Stimulated activated CD4-positive, alpha-beta T cell treated with anti-CD3 and anti-CD28 coated beads, Interleukin-12 subunit alpha, Interleukin-12 subunit beta, amount 100 ng/mL, for 24 hours (primary cell): ENCODE results near the gene ADAMTS2.
"Not testable (repeated sequence)": the region's sequence is repeated elsewhere in the genome, so short reads cannot be mapped to it uniquely, and the experiment has no call there.

ENCODE experiments used
- DNase-seq, 2 experiments: peaks; one replicate each; pipeline ENCODE4 v3.0.0-alpha.2; 2020; ENCODE audit warnings: low read depth in 2 of 2

The ADAMTS2 gene

DNA sequence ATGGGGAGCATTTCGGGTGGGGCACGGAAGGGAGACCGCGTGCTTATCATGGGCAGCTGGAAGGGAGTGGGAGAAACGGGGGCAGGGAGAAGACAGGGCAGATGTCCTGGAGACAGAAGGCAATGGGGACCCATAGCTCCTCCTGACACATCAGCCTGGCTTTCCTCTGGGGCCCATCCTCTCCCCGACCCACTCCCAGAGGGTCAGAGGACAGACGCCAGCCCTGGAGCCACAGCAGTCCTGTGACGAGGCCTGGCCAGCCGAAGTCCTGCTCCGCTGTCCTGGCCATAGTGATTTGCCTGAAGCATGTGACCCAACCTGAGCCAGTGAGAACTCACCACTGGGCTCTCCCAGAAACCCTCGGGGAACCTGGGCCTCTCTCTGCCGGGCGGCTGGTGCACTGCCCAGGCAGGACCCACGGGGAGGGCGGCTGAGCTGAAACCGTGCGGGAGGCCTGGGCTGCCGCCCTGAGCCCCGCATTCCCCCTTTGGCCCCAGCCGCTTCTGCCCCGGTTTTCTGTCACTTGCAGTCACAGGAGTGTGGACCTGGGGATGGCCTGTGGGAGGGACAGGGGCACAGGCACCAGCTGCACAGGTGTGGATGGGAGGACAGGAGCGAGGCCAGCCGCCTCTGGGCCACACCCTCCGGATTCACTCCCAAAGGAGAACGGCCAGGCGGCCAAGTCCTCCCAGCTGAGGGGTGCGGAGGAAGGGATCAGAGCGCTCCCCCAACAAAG, 19.8 kb downstream of the ADAMTS2 start:
- DNase-seq = no peak

DNA sequence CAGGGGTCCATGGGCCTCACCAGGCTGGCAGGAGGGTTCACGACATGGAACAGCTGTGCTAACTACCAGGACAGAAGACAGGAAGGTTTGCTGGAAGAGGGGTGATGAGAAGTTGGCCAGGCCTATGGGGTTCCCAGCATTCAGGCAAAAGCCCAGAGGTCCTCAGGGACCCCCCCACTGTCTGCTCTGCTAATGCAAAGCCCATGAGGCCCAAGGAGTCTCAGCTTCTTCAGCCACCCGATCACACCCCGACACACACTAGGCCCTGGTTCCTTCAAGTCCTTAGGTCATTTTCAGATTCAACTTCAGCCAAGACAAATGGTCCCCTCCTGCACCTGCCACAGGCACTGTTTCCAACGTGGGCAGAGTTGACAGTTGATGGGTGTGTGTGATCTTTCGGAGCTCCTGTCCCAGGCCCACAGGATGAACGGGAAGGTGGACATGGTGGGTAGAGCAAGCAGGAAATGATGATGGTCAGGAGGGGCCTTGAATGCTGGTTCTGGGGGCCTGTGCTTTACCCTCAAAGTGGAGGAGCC, 20.4 kb downstream of the ADAMTS2 start:
- no peak for DNase-seq

DNA sequence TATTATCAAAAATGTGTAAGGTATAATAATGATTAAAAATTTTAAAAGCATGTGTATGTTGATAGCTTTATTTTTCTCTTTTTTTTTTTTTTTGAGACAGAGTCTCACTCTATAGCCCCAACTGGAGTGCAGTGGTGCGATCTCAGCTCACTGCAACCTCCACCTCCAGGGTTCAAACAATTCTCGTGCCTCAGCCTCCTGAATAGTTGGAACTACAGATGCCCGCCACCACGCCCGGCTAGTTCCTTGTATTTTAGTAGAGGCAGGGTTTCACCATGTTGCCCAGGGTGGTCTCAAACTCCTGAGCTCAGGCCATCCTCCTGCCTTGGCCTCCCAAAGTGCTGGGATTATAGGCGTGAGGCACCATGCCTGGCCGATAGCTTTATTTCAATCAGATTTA, 20.9 kb downstream of the ADAMTS2 start:
- DNase-seq = not testable (repeated sequence)

DNA sequence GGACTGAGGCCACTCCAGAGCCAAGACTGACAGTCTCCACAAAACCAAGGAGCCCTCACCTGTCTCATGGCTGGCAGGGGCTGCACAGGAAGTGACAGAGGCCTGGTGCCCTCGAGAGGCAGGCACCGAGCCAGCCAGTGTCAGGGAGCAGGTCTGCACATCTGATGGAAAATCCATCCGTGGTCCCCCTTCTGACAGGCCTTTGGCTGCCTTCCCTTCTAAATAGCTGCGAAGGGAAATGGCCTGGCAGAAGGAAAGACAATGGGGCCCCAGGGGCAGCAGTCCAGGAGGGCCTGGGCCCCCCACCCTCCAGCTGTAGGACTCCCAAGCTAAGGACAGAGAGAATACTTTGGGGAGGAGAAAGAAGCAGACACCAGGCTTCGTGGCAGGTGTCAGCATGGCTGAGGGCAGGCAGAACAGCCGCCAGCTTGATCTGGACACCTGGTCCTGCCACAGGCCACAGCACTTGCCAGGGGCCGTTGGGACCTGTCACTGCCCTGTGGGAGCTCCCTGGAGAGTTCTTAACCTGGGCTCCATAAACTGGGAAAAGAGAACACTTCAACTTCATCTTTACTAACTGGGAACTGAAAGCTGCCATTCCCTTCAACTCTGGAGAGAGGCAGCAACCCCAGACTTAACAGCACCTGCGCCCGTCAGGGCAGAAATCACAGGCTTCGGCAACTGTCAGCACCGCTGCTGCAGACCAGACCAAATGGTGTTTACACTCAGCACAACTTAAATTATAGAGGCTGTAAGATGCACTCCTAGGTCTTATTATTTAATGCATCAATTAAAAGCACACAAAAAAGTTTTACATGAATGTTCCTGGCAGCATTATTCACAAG, 22.0 kb downstream of the ADAMTS2 start:
- no peak for DNase-seq

DNA sequence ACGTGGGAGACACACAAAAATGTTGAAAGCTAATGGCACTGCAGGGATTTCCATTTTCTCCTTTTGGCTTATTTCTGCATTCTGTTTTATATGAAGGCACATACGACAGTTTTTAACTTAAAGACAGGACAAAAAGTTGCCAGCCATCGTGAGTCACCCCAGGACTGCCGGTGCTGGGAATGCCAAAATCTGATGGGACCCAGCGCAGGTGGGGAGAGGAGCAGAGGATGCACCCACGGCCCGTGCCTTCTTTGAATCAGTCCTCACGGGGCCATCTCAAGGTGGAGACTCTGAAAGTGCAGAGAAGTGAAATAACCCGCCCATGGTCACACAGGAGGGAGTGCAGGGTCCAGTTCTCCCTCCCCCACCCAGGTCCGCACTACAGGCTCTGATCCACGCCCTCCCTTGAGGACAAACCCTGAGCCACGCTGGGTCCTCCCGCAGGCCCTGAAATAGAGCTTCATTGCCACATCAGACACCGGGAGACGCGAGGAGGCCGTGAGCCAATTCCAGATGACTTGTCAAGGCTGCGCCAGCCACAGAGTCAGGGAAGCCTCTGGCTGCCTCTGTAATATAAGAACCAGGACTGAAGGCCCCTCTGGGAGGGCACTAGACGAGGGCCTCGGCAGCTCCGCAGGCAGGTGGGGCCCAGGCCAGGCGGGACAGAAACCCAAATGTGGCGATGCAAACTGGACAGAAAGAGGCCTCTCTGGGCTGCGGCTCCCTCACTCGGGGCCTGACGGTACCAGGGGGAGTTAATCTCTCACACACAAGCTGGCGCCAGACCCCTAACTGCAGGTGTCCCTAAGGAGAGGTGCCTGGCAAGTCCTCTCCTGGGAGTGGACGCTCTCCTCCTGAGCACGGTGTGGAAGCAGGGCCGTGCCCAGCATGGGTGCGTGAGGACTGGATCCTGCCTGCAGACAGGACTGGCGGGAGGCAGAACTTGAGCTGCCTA, 22.9 kb downstream of the ADAMTS2 start:
- DNase-seq = no peak

DNA sequence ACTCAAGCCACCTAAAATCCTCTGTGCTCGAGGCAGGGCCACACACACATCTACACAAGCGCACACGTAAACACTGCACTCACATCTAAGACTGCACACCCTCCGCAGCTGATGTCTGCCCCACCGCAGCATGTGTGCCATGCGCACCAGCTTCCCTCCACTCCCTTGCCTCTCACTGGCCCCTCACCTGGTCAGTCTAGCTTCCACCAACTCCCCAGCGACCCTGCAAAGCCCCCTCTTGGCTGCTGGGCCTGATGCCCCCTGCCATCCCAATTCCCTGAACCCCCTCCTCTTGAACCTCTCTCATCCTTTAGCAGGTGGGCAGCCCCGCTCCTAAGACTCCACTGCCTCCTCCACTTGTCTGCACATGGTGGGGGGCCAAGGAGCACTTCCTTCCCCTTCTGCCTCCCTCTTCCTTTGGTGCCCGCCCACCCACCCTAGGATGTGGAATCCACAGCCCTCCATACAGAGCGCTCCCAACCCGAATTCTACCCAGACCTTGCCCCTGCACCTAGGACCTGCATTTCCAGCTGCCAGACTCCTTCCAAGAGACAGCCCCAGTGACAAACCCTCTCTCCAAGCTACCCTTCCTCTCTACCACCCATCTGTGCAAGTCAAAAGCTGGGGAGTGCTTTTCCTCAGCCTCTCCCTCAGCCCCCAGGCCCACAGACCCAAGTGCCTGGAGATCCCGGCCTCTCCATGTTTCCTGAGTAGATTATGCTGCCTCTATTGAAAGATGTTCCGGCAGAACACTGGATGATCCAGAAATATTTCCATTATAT, 23.9 kb downstream of the ADAMTS2 start:
- no peak for DNase-seq

DNA sequence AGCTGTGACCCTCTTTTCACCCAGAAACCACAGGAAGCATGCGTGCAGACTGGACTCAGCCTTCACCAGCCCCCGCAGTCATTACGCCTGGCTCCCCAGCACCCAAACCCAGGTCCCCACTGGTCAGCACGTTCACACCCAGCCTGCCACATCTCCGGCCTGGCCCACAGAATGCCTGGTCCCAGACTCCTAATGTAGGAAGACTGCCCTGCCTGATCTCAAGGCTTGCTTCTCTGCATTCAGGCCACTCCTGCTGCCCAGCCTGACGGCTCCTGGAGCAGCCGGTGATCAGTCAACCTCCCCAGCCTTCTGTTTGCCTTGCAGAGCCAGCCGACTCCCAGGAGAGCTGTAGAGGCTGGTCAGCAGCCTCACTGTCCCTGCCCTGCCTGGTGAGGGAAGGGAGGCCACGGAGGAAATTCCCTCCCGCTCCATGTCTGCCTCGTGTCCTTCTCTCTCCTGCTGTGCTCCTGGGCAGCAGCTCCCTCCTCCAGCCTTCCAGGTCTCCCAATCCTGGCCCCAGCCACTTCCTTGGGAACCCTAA, 25.4 kb downstream of the ADAMTS2 start:
- no peak for DNase-seq

DNA sequence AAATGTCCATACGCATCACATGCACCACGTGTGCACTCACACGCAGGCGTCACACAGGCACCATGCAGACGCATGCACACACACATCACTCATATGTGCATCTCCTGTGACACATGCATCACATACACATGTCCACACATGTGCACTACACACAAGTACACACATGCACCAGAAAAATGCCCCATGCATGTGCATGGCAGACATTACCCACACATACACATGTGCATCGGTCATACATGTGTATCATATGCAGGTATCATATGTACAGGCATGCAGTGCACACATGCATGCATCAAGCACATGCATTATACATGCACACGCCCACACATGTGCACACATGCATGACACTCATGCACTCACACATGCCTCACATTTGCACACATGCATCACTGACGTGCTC, 26.1 kb downstream of the ADAMTS2 start:
- DNase-seq = no peak

DNA sequence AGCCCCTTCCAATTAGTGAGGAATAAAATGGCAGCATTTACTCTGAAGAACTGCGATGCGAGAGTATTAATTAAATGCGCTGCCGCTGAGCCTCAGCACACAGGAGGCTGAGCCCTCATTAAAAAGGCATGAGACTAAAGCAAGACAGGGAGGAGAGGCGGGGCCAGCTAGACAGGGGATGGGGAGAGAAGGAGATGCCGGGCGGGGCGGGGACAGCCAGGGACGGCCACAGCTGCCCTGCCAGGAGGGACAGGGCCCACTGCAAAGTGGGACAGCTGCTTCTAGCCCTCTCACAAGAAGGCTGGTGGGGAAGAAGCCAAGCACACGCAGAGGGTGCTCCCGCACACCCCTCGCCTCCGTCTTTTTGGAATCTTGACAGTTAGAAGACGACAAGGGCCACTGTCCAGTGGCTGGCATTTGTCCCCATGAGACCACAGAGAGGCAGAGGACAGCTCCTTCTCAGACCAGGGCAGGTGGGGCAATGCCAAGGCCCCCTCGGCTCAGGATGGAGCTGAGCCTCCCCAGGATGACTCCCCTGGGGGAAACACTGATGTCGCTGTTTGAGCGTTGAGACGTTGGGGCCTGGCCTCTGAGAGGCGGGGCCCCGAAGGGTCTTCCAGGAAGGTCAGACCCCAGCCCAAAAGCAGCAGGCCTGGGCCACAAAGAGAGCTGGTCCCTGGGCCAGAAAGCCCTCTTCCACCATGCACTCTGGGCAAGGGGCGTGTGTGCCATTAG, 26.9 kb downstream of the ADAMTS2 start:
- no peak for DNase-seq

DNA sequence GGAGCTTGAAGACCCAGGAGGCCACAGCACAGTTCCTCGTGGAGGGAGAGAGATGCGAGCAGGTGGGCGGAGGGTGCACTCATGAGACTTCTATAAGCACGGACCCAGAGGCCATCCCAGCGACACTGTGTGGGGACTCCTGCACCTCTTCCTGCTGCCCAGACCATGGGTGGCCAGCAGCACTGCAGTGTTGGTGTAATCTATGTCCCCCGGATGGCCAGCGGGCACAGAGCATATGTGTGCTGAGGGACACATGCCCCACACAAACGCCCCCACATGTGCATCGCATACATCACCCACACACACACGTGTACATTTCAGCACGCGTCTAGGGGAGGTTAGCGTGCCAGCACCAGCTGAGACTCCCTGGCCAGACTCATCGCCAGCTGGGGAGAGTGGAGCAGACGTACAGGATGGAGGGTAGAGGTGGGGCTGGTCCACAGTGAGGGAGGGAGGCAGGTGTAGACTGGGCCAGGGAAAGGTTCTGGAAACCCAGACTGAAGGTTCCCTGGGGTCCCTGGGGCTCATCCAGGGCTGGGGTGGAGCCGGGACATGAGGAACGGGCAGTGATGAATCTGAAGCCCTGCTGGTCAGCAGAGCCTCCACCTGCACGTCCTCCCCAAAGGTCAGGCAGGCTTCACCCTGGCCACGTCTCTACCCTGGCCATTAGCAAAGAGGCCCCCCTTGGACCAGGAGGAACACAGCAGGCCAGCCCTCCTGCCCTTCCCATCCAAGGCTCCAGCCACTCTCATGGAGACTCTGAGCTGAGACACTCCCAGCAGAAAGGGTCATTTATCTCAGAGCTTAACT, 27.6 kb downstream of the ADAMTS2 start:
- DNase-seq = no peak

DNA sequence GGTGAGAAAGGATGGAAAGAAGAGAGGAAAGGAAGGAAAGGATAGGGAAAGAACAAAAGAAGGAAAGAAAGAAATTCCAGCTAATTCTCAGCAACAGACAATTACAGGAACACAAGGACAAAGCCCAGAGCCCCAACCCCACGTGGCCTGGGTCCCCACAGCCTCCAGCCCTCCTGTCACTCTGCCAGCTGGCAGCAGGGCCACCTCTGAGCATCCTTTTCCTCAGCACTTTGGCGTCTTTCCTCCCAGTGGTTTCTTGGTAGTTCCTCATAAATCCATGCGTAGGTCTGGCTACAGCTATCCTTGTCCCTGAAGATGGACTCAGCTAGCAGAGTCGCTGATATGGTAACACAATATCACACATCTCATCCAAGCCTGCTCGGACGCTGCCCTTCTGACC, 28.3 kb downstream of the ADAMTS2 start:
- no peak for DNase-seq

DNA sequence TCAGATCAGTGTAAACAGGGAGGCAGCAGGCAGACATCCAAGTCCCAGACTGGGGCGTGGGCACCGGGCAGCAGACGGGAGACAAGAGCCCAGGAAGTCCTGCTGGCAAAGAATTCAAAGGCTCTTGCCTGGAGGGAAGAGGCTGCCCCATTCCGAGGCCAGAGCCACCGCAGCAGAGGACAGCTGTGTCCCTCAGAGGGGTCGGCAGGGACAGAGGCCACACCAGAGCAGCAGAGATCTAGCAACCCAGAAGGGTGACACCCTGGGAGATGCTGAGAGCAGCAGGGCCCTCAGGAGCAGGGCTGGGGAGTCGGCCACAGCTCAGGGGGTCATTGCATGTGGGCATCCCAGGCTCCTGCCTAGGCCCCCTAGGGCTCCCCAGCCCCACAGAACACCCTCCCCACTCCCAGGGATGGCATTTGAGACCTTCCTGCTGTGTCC, 29.1 kb downstream of the ADAMTS2 start:
- no peak for DNase-seq

DNA sequence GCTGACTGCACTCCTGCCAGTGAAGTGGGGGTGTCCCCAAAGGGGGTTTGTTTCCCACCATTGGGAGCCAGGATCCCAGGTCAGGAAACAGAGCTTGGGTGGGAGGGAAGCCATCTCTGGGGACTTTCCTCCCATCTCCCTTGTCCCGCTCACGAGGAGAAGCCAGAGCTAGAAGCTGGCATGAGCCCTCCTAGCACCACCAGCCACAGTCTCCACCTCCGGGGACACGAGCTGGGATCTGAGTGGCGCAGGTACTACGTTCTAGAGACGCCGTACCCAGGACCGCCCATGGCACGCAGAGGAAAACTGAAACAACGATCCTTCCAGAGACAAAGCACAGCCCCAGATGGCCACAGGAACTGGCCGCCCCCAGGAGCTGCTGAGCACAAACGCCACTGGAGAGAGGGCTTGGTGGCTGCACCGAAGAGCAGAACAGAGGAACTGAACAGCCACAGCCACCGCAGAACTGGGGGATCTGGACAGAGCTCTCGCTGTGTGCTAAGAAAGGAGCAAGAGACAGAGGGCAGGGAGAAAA, 29.8 kb downstream of the ADAMTS2 start:
- no peak for DNase-seq

DNA sequence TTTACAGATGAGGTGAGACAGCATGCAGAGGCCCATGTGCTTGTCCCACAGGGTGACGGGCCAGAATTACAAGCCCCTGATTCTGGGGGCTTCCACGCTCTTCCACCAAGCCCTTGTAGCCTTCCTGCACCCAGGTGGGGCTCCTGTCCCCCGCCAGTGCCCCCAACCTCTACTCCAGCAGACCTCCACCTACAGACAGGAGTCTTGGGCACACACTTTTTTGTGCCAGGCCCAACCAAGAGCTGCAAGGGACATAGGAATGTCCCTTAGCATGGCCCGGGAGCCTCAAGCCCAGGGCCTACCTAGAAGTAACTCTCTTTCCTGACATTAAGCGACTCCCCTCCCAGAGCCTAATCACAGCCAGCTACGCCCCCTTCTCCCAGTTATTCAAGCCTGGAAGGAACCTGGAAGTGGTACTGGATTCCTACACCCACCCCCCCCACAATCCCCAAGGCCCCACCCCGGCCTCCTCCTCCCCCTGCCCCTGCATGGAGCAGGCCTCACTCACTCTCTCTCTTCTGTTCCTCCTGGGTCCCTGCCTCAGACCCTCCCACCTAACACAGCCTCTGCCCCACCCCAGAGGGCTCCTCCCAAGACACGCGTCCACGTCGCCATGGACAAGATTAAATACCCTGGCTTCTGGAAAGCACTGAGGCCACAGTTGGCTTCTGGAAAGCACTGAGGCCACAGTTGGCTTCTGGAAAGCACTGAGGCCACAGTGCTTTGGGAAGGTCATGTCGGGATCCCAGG, 30.5 kb downstream of the ADAMTS2 start:
- DNase-seq = no peak

DNA sequence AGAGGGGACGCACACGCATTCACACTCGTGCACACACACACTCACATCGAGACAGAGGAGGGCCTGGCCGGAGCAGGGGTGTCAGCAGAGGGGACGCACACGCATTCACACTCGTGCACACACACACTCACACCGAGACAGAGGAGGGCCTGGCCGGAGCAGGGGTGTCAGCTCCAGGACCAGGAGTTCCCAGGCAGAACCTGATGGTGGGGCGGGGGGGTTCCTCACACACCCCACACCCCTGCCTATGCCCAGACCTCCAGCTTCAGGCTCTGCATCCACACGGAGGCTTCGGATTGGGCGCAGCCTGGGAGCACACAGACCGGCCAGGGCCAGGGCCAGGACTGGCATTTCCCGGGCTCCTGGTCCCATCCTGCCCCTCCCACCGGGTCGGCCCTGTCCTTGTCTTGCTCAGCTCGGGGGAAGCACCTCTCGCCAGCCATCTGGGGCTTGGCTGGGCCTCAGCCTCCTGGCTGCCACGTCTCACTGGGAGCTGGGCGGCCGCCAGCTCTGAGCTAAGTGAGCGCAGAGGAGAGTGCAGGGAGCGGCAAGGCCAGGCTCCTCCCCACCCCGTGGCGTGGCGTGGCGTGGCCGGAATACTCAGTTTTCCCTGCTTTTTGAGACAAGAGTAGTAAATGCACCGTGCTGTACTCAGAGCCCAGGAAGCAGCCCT, 31.3 kb downstream of the ADAMTS2 start:
- DNase-seq = no peak

DNA sequence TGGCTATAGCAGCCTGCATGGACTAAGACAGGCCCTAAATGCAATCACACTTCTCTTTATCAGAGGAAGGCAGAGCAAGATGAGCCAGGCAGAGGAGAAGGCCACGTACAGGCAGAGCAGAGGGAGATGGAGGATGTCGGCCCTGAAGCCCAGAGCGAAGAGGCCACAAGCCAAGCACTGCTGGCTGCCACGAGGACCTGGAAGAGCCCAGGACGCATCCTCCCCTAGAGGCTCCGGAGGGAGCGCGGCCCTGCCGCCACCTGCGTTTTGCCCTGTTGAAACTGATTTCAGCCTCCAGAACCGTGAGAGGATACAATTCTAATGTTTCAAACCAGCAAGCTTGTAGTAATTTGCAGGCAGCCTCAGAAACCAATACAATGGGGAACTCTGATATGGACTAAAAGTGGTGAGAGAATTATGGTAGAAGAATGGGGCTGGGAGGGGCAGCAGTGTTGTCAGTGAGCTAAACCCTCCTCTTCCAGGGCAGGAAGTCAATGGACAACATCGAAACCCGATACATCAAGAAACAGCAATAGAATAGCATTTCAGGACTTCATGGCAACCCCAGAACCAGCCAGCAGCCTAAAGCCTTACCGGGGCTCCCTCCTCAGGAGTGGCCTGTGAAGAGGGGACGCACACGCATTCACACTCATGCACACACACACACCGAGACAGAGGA, 32.6 kb downstream of the ADAMTS2 start:
- no peak for DNase-seq

DNA sequence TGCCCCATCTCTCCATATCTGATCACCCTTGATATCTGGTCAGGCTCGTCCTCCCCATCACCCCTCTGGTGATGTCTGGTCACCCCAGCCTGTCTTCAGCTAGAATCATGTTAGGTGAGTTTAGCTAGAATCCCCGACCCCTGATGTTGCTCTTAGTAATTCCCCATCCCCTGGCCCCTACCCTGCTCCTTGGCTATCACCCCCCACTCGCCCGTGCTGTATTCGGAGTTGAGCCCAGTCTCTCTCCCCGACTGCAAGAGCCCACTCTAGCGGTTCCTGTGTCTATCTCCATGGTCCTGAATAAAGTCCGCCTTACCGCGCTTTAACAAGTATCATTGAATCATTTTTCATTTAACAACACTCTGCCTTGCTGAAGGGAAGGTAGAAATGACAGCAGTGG, 33.7 kb downstream of the ADAMTS2 start:
- no peak for DNase-seq
